22Rv1 (cell line): ENCODE results near the gene GOLPH3L.

Source experiments
- H3K27ac ChIP-seq: fragments of 450-650 bp; 2 replicates; pipeline ENCODE4 v1.5.1; 2017
- ZFX ChIP-seq: fragments of 450-650 bp; IDR thresholded peaks from 2 replicates; pipeline ENCODE4 v1.6.1; 2017; ENCODE audit warnings: antibody characterized with exemption, borderline replicate concordance
- TF ChIP-seq, protein P1 (sequence below): fragments of 450-650 bp; IDR thresholded peaks from 2 replicates; pipeline ENCODE4 v1.5.1; 2017; ENCODE audit warnings: mild to moderate bottlenecking

Gene GOLPH3L

DNA sequence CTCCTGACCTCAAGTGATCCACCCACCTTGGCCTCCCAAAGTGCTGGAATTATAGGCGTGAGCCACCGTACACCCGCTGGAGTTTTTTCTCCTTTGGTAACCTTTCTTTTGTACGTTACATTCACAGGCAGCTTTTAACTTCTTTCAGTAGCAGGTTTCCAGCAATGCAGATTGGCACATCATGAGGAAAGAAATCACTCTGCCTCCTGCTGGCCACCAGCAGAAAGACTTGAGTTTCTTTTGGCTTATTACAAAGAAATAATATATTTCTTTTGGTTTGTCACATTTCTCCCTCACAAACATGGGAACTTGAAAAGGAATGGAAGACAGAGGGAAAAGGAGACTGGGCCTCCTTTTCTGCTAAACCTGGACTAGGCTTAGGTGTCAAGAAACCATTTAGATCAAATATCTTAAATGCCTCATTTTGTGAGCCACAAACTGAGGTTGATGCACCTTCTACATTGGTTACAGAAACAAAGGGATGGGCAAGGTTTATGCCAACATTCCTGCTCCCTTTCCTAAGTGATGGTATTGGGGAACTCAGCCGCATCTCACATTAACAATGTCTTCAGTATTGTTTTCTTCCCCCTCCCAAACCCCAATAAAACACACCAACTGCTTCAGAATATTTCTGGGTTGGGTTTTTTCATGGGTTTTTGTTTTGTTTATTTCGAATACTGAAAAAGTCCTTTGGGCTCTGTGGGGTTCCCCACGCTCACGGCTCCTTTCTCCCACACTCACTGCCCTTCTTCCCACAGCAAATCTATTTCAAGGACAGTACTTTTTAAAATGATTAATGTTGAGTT lies 75.3 kb downstream of the GOLPH3L start:
- TF ChIP-seq, protein P1, sequence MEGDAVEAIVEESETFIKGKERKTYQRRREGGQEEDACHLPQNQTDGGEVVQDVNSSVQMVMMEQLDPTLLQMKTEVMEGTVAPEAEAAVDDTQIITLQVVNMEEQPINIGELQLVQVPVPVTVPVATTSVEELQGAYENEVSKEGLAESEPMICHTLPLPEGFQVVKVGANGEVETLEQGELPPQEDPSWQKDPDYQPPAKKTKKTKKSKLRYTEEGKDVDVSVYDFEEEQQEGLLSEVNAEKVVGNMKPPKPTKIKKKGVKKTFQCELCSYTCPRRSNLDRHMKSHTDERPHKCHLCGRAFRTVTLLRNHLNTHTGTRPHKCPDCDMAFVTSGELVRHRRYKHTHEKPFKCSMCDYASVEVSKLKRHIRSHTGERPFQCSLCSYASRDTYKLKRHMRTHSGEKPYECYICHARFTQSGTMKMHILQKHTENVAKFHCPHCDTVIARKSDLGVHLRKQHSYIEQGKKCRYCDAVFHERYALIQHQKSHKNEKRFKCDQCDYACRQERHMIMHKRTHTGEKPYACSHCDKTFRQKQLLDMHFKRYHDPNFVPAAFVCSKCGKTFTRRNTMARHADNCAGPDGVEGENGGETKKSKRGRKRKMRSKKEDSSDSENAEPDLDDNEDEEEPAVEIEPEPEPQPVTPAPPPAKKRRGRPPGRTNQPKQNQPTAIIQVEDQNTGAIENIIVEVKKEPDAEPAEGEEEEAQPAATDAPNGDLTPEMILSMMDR, result peak; percentile 89
- TF ChIP-seq ZFX, result no peak
- peak overlapping the region; percentile 5 for H3K27ac ChIP-seq

DNA sequence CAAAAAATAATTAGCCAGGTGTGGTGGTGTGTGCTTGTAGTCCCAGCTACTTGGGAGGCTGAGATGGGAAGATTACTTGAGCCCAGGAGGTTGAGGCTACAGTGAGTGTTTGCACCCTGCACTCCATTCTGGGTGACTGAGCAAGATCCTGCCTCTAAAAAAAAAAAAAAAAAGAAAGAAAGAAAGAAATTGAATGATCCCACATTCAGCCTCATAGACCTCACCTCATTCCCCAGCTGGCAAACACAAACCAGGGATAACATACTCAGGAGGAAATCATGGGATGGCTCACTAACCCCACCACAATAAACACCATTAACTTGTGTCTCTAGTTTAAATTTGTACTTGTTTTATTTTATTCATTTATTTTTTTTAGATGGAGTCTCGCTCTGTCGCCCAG lies 76.0 kb downstream of the GOLPH3L start:
- no peak for TF ChIP-seq ZFX
- TF ChIP-seq, protein P1, result no peak
- peak overlapping the region; percentile 5 for H3K27ac ChIP-seq

DNA sequence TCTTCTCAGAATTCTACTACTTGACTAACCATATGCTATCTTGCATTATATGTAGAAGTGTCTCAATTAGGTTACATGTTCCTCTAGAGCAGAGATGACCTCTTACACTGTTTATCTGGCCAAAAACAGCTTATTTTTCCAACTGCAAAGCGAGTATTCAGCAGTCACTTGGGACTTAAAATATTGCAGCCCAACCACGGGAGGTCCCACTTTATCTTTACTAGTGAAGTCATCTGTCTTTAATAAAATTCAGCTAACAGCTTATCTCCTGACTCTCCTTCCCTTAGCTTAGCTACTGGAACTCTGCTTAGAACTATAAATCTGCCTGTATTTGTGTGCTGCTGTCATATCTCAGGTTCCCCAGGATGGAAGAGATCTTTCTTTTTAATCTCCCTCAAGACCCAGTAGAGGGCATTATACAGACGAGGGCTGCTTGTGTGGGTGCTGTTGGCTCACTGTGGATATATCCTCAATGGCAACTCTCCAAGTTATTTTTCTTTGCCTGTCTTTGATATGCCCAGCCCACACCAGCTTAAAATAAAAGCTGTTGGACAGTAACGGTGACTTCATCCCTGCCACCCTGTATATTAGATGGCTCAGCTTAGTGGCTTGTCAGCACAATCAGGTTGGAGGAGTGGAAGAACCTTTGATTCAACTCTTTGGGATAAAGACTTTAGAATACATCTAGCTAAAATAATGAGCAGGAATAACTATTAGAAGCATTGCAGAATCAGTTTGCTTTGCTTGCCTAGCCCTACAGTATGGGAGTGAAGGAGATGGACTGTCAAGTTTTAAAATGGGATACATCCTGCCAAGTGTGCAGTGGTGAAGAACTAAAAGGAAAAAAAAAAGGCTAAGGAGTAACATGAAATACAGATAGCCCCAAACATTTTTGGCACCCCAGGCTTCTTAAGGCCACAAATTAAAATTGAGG lies 77.1 kb downstream of the GOLPH3L start:
- TF ChIP-seq, protein P1, result no peak
- TF ChIP-seq ZFX, result no peak
- peak overlapping the region; percentile 5; the same call in 1 of the 2 replicates for H3K27ac ChIP-seq

DNA sequence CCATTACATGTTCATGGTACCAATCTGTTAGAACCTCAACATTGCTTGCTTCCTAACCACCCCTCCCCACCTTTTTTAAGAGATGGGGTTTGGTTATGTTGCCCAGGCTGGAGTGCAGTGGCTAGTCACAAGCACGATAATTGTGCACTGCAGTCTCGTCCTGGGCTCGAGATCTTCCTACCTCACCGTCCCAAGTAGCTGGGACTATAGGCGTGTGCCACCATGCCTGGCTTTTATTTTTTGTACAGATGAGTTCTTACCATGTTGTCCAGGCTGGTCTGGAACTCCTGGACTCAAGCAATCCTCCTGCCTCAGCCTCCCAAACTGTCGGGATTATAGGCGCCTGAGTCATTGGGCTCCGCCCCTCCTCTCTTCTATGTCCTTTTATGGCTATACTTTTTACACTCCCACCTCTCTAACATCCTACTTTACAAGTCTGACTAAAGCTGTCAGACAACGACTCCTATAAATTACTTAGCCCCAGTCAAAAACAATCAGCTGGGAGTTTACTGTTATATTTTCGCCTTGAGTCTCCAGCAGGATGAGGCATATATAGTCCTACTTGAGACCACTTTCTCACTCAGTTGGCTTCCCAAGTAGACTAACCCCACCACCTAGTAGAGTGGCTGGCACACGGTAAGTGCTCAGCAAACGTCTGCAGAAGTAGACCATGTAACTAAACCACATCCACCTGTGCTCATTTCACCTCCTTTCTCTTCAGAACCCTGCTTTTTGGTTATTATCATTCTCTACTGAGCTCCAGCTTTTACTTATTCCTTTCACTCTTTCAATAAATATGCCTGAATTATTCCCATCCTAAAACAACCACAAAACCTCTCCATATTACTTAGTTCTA lies 81.4 kb downstream of the GOLPH3L start:
- TF ChIP-seq, protein P1, result no peak
- no peak for TF ChIP-seq ZFX
- peak overlapping the region; percentile 40 for H3K27ac ChIP-seq

DNA sequence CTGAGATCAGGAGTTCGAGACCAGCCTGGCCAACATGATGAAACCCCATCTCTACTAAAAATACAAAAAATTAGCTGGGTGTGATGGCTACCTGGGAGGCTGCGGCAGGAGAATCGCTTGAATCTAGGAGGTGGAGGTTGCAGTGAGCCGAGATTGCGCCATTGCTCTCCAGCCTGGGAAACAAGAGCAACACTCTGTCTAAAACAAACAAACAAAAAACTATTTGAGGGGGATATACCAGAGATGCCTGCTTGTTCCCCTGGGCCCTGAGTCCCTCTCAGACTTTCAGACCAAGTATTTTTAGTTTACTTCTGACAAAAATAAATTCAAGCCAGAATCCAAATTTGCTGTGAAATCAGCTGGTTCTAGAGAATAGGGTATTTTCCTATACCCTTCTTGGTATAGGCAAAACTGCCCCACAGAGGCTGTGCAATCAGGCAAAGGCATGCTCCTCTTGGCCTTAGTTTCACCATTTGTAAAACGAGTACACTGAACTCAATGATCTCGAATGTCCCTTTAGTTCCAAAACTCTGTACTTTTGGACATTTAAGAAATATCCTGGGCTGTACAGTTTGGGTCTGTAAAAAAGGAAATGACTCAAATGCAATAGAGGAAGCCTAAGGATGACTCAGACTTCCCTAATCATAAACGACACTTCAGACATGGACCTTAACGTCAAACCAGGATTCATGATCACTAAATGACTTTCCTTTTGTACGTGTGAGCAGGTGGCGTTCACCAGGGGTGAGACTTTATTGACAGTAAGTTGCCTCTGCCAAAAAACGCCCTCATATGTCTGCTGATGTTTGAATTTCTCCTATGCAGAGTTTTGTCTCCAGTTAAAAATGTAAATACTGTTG lies 83.7 kb downstream of the GOLPH3L start:
- no peak for TF ChIP-seq ZFX
- TF ChIP-seq, protein P1, result no peak

DNA sequence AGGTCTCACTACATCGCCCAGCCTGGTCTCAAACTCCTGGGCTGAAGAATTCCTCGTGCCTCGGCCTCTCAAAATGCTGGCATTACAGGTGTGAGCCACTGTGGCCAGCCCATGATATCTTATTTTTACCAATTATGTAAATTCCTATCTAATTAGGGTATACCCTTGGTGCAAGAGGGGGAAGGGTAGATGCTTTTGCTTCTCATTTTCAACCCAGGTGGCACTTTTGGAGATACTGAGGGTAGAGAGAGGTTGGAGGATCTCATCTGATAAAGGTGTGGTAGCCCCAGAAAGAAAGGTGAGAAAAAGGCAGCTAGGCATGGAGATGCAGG lies 85.0 kb downstream of the GOLPH3L start:
- TF ChIP-seq ZFX, result no peak
- TF ChIP-seq, protein P1, result no peak
- no peak overlapping the region for H3K27ac ChIP-seq

More for the DNA sequence above, 83.7 kb downstream of the GOLPH3L start:
- H3K27ac ChIP-seq, result peak overlapping the region; percentile 17
